Activated CD8-positive, alpha-beta memory T cell treated with anti-CD3 and anti-CD28 coated beads, Interleukin-2, amount 50 U/mL, for 24 hours (primary cell): ENCODE measurements around the gene TAC1.
"Not testable (repeated sequence)": the region's sequence is repeated elsewhere in the genome, so short reads cannot be mapped to it uniquely, and the experiment has no call there.

ENCODE experiments used
- DNase-seq: peaks from one replicate; pipeline ENCODE4 v3.0.0-alpha.2; 2020; ENCODE audit errors: extremely low read depth

Gene TAC1, protein sequence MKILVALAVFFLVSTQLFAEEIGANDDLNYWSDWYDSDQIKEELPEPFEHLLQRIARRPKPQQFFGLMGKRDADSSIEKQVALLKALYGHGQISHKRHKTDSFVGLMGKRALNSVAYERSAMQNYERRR

DNA sequence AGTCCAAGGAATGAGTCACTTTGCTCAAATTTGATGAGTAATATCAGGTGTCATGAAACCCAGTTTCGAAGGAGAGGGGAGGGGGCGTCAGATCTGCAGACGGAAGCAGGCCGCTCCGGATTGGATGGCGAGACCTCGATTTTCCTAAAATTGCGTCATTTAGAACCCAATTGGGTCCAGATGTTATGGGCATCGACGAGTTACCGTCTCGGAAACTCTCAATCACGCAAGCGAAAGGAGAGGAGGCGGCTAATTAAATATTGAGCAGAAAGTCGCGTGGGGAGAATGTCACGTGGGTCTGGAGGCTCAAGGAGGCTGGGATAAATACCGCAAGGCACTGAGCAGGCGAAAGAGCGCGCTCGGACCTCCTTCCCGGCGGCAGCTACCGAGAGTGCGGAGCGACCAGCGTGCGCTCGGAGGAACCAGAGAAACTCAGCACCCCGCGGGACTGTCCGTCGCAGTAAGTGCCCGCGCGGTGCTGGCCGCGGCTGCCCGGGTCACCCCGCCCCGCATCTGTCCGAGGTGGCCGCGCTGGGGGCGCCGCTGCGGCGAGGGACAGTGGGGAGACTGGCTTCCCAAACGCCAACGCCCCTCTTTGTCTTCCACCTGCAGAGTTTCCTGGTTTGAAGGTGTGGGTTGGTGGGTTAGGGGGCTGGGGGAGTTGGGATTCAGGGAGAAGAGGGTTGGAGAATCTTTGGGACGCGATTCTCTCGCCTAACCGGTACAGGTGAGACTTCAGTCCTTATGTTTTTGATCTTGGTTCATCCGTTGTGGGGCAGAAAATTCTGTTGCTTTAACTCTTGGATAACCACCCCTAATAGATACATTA, at the start of gene TAC1:
Gene TAC1 (plus strand): TSS at position 351 of the 829 bp plus-strand sequence. CDS start 527 bp downstream, outside the sequence.
- DNase-seq: no peak

DNA sequence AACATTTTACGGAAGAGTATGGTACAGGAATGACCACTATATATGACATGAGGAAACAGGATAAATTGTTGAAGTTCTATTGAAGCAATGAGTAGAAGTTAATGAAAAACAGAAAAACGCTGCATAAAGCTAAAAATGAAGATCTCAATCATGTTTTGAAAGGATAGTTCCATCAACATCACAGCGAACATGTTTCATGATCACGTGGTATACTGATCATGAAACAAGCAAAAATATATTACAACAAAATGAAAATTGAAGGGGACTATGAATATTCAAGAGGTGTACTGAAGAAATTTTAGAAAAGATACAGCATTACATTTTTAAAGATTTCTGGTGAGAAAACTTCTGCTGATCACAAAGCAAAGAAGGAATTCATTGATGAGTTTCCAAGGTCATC, 45.9 kb upstream of the TAC1 start:
- no peak for DNase-seq

DNA sequence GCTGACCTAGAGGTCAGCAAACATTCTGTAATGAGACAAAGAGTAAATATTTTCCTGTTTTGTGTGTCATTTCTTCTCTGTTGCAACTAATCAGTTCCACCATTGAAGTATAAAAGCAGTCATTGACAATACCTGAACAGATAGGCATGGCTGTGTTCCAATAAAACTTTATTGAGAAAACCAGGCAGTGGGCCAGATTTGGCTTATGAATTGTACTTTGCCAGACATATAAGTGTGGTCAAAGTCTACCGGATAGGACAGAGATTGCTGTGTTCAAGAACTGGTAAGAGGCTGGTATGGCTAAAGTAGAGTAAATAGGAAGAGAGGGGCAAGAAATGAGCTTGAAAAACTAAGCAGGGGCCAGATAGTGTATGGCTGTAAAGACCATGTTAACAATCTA, 38.3 kb upstream of the TAC1 start:
- no peak for DNase-seq

DNA sequence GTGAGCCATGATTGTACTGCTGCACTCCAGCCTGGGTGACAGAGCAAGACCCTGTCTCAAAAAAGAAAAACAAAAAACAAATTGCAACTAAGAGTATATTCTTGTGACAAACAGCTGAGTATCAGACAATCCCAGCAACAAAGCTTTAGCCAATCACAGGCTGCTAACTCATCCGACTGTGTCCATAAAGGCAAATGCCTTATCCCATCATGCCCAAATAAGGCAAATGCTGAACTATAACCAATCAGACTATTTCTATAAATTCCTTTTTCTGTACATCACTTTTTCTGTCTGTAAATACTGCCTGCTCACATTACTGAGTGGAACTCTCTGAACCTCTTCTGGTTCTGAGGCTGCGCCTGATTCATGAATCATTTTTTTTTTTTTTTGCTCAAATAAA, 37.5 kb upstream of the TAC1 start:
- no peak for DNase-seq

DNA sequence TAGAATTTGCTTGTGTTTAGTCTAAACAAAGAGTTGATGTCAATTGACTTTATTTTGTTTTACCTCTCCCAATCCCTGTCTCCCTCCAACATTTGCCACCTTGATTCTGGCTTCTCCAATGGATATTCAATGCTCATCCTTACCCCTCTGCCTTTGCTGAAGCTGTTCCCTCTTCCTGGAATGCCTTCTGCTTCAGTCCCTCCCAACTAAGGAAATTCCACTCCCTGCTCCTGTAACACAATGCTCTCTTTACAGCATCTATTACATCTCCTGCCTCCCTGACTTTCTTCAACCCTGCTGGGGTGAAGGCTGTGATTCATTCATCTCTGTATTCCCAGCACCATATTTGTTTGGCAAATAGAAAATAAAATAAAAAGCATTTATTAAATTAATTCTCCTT, 34.5 kb upstream of the TAC1 start:
- DNase-seq: no peak

DNA sequence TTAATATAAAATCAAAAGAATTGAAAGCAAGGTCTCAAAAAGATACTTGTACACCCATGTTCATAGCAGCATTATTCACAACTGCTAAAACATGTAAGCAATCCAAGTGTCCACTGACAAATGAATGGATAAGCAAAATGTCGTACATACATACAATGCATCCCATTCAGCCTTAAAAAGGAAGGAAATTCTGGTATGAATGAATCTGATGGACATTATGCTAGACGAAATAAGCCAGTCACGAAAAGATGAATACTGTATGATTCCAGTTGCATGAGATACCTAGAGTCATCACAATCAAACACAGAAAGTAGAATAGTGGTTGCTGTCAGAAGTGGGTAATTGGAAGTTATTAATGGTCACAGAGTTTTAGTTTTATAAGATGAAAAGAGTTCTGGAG, 9.5 kb upstream of the TAC1 start:
- no peak for DNase-seq

DNA sequence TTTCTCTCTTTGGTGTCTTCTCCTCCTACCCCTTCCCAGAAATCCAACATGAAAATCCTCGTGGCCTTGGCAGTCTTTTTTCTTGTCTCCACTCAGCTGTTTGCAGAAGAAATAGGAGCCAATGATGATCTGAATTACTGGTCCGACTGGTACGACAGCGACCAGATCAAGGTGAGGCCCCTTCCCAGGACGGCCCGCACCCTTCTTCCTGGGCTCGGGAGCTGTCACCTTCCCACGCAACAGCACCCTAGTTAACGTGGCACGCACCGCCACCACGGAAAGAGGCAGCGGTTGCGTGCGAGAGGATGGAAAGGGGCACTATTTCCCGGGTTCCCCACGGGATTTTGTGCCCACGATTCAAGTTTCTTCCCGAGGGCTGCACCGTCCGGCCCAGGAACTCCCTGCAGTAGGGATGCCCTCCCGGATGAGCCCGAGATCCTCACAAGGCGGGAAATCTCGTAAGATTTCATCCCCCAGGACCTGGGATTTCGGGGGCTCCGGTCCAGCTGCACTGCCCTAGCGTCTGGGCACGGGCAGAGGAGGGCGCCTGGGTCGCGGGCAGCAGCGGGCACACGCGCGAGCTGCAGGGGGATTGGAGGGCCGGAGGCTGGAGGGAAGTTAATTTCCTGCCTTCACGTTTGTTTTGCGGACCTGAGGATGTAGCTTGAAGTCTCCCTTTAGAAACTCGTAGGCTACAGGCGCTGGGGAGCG, 834 bp downstream of the TAC1 start:
- no peak for DNase-seq

DNA sequence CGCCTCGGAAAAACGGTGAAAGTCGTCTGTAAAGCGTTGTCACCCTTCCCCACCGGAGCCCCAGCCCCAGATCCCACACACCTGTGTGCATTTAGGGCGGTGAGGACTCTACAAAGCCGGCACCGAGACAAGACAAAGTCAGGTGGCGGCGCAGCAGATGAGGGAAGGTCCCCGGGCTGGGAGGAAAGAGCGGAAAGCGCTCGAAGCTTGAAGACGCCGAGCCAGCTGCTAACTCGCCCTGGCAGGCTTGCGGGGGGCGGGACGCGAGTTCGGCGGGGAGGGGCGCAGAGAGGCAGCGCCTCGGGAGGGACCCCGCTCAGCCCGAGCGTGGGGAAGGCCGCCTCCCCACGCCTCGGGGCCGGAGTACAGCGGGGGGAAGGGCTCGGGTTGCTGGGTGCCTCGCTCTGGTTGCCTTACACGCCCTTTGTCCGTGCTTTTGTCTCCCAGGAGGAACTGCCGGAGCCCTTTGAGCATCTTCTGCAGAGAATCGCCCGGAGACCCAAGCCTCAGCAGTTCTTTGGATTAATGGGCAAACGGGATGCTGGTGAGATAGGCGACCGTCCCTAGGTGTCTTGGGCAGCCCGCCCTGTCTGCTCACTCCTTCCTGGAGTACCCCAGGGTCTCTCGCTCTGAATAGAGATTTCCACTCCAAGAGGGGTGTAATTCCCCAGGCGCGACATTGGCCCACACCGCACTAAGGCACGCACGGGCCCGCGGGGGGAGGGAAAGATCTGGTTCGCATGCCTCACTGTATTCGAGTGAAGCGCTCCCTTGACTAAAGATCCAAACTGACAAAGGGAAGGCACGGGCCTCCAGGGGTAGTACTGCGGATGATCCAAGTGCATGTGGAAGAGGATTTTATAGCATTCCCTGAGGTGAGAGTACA, 1.6 kb downstream of the TAC1 start:
- no peak for DNase-seq

DNA sequence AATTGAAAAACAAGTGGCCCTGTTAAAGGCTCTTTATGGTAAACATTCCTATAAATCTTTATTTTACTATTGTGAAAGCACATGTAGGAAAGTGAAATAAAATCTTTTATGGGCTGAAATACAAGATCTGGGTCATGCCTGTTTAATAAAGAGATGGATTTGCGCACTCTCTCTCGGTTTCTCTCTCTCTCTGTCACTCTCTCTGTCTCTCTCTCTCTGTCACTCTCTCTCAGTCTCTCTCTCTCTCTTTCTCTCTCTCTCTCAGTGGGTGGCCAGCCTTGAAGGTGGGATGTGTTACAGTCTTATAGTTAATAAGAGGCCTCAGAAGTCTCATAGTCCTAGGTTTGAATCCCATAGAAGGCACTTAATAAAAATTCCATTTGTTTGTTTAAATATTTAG, 2.4 kb downstream of the TAC1 start:
- DNase-seq: no peak

DNA sequence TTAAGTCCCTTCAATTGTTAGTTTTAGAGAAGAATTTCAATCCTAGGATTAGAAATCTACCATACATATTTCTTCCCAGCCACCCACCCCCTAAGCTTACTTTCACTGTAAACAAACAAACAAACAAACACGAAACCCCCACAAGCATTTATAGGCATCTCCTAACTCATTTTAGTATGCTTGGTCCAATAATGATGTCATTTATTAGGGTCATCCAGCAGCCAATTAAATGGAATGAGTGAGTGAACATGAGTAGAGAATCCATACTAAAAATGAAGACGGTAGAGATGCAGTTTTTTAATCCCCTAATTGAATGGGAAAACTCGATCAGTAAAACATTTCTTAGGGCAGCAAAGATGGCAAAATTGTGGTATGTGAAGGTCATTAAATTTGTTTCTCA, 3.2 kb downstream of the TAC1 start:
- no peak for DNase-seq

DNA sequence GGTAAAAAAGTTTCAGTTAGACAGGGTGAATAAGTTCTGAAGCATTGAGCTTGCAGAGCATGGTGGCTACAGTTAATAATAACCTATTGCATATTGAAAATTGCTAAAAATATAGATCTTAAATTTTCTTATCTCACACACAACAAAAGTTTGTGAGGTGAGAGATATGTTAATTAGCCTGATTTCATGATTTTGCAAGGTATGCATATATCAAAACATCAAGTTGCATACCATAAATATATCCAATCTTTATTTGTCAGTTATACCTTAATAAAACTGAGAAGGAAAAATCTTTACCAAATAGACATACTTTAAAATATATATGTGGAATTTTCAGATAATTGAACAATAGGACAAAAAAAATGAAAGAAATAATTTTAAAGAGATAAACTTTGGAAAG, 16.6 kb downstream of the TAC1 start:
- DNase-seq: no peak

DNA sequence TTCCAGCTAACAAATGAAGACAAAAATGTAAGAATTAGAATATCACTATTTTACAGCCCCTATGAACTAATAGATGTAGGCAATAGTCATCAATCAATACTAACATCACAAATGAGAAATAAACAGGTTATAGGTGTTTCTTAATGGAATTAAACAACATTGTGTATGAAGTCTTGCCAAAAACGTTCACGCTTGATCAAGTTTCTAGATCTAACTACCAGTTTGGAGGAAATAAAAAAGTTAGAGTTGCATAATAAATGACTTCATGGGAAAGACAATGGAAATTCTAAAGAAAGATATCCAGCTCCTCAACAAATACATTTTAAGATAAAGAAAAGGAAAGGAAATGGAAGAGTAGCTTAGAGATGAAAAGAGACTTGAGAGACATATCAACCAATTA, 19.7 kb downstream of the TAC1 start:
- DNase-seq: no peak

DNA sequence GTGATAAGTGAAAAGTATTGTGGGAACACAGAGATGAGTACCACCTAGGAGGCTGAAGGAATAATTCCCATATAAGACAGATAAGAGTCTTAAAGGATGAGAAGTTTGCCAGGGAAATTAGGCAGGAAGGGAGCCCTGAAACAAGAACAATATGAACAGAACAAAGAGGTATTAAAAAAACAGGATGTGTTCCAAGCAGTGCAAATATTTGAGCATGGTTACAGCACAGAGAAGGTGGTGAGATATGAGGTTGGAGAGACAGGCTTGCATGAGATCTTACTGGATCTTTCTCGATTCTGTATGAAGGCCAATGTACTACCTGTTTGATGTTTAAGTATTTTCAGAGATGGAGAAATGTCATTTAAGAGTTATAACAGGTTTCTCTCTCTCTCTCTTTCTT, 20.3 kb downstream of the TAC1 start:
- DNase-seq: no peak

DNA sequence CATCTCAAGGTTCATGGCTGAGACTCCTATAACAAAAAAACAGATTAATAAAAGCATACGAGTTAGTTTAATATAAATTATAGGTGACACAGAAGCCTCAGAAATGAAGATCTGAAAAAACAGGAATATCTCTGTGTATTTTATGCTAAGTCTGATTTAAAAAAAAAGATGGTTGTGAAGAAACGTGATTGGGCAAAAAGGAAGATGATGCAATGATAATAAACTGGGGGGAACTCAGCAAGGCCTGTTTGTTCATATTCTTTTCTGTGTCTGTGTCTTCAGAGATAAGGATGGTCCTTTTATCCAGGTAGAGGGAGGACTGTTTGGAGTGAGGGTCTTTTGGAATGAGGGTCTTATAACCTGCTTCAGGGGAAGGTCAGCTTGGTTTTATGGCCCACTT, 25.9 kb downstream of the TAC1 start:
- no peak for DNase-seq

DNA sequence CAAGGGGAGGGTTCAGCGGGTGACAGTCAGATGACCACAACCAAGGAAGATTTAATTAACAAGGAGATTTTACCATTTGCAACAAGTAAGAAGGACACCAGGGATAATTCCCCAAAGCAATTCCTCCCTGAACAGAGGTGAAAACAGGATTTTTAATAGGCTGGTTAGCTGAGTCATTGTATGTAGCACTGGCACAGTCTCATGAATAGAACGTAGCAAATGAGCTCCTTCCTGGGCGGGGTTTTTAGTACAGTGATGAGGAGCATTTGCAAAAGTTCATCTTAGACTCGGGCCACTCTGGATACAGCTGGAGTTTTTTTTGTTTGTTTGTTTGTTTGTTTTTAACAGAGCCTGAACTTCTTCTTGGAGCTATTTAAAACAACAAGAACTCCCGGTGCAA, 39.0 kb downstream of the TAC1 start:
- DNase-seq: no peak

DNA sequence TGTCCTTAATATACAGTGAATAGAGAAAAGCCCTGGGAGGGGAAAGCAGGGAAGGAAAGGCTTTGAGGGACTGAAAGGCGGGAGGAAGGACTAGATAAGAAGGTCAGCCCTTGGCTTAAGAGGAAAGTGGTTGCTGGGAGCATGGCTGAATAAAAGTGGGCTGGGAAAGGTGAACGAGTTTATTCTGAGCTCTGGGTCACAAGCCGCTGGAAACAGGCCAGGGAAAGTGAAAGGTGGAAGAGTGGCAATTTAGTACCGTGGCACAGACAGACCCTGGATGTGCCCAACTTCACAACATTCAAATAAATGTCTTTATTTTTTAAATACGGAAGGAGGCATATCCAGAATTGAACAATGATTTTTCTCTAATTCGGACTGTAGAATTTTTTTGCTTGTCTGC, 39.7 kb downstream of the TAC1 start:
- DNase-seq: no peak

DNA sequence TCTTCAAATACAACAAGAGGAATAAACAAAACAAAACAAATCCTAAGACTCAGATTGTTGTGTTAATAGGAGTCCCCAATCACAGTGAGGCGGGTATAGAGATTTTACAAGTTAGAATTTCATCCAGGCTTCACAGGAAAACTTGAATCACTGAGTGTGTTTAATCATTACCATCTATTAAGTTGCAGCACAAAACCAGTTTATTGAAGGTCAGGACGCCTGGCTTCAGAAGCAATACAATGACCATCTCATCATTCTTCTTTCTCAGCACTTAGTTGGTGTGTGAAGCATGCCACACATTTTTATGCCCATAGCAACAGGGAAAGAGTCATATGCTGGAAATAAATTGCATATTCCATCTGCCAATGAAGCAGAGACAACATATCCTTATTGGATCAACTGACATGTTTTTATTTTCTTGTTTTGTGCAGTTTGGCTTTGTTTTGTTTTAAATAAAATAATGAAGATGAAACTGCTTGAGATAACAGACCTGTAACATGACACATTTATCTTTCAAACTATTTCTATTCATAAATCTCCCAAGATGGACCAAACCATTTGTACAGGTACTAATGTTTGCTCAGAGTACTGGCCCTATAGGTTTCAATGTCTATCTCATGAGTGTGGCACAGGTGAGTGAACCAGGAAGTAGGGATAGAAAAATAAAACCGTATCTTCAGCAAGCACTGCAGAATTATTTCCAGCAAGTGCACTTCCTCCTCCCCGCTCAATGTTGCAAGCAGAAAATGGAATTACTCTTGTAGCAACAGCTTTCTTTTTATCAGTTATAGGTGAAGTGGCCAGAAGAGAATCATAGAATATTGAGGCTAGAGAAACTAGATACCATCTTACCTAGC, 40.4 kb downstream of the TAC1 start:
- no peak for DNase-seq

DNA sequence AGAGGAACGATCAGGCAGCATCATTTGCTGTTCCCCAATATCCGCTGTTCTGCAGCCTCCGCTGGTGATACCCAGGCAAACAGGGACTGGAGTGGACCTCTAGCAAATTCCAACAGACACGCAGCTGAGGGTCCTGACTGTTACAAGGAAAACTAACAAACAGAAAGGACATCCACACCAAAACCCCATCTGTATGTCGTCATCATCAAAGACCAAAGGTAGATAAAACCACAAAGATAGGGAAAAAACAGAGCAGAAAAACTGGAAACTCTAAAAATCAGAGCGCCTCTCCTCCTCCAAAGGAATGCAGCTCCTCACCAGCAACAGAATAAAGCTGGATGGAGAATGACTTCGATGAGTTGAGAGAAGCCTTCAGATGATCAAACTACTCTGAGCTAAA, 54.5 kb downstream of the TAC1 start:
- not testable (repeated sequence) for DNase-seq
